ENCODE results near the gene SIVA1.
"Not testable (repeated sequence)": the region's sequence is repeated elsewhere in the genome, so short reads cannot be mapped to it uniquely, and the experiment has no call there.

SIVA1 gene

GRCh38 chr14:104728631-104729030 lies 24.3 kb upstream of the SIVA1 start:
- Histone ChIP-seq H3K9ac (ENCODE audit: low read depth in 1 of 2, low read length in 2 of 2) (no peak overlapping the region), H3K4me1 (ENCODE audit: control insufficient read depth in 2 of 2, insufficient read depth in 2 of 2, low read length in 2 of 2) (peaks cover 23 to 31% of the 10 kb centered on the region in 2 donors), H3K27me3 (ENCODE audit: control insufficient read depth in 2 of 2, insufficient read depth in 2 of 2, low read length in 2 of 2) (no peaks in the 10 kb centered on the region), H3K9me3 (ENCODE audit: control insufficient read depth in 2 of 2, low read length in 2 of 2) (no peaks in the 10 kb centered on the region), H3K4me3 (ENCODE audit: low read length in 2 of 2) (no peak overlapping the region), H3K27ac (ENCODE audit: low read depth in 2 of 2, low read length in 2 of 2) (no peak overlapping the region), H3K36me3 (ENCODE audit: control insufficient read depth in 2 of 2, insufficient read depth in 2 of 2, low read length in 2 of 2) (no peaks in the 10 kb centered on the region)

GRCh38 chr14:104729176-104729834 lies 23.6 kb upstream of the SIVA1 start:
- H3K27me3 ChIP-seq (ENCODE audit: control insufficient read depth in 2 of 2, insufficient read depth in 2 of 2, low read length in 2 of 2); H3K4me3 ChIP-seq (ENCODE audit: low read length in 2 of 2); H3K36me3 ChIP-seq (ENCODE audit: control insufficient read depth in 2 of 2, insufficient read depth in 2 of 2, low read length in 2 of 2); H3K27ac ChIP-seq (ENCODE audit: low read depth in 2 of 2, low read length in 2 of 2); H3K9me3 ChIP-seq (ENCODE audit: control insufficient read depth in 2 of 2, low read length in 2 of 2); H3K9ac ChIP-seq (ENCODE audit: low read depth in 1 of 2, low read length in 2 of 2): not testable (repeated sequence)
- peaks cover 21 to 29% of the 10 kb centered on the region in 2 donors for H3K4me1 ChIP-seq (ENCODE audit: control insufficient read depth in 2 of 2, insufficient read depth in 2 of 2, low read length in 2 of 2)

- Histone ChIP-seq H3K27me3 (ENCODE audit: control insufficient read depth in 2 of 2, insufficient read depth in 2 of 2, low read length in 2 of 2) (no peaks in the 10 kb centered on the region), H3K9me3 (ENCODE audit: control insufficient read depth in 2 of 2, low read length in 2 of 2) (no peaks in the 10 kb centered on the region), H3K36me3 (ENCODE audit: control insufficient read depth in 2 of 2, insufficient read depth in 2 of 2, low read length in 2 of 2) (no peaks in the 10 kb centered on the region), H3K4me1 (ENCODE audit: control insufficient read depth in 2 of 2, insufficient read depth in 2 of 2, low read length in 2 of 2) (peaks cover 18 to 25% of the 10 kb centered on the region in 2 donors), H3K4me3 (ENCODE audit: low read length in 2 of 2) (no peak overlapping the region), H3K9ac (ENCODE audit: low read depth in 1 of 2, low read length in 2 of 2) (no peak overlapping the region), H3K27ac (ENCODE audit: low read depth in 2 of 2, low read length in 2 of 2) (no peak overlapping the region)
Measured at GRCh38 chr14:104729835-104730181, 23.1 kb upstream of the SIVA1 start.

- Histone ChIP-seq H3K4me3 (ENCODE audit: low read length in 2 of 2) (no peak overlapping the region), H3K27ac (ENCODE audit: low read depth in 2 of 2, low read length in 2 of 2) (no peak overlapping the region)
Measured at GRCh38 chr14:104730487-104730886, 22.5 kb upstream of the SIVA1 start.

GRCh38 chr14:104731320-104732294 lies 21.3 kb upstream of the SIVA1 start:
- Histone ChIP-seq H3K27ac (ENCODE audit: low read depth in 2 of 2, low read length in 2 of 2) (peak overlapping the region; percentile 16 to 68), H3K4me3 (ENCODE audit: low read length in 2 of 2) (no peak overlapping the region), H3K9ac (ENCODE audit: low read depth in 1 of 2, low read length in 2 of 2) (peak overlapping the region; percentile 24 to 68)

More at GRCh38 chr14:104730487-104730886, 22.5 kb upstream of the SIVA1 start:
- Histone ChIP-seq H3K9me3 (ENCODE audit: control insufficient read depth in 2 of 2, low read length in 2 of 2) (no peaks in the 10 kb centered on the region), H3K27me3 (ENCODE audit: control insufficient read depth in 2 of 2, insufficient read depth in 2 of 2, low read length in 2 of 2) (no peaks in the 10 kb centered on the region), H3K9ac (ENCODE audit: low read depth in 1 of 2, low read length in 2 of 2) (no peak overlapping the region), H3K36me3 (ENCODE audit: control insufficient read depth in 2 of 2, insufficient read depth in 2 of 2, low read length in 2 of 2) (no peaks in the 10 kb centered on the region), H3K4me1 (ENCODE audit: control insufficient read depth in 2 of 2, insufficient read depth in 2 of 2, low read length in 2 of 2) (peaks cover 16 to 20% of the 10 kb centered on the region in 2 donors)

GRCh38 chr14:104732355-104732804 lies 20.6 kb upstream of the SIVA1 start:
- H3K27me3 ChIP-seq (ENCODE audit: control insufficient read depth in 2 of 2, insufficient read depth in 2 of 2, low read length in 2 of 2): no peaks in the 10 kb centered on the region
- H3K36me3 ChIP-seq (ENCODE audit: control insufficient read depth in 2 of 2, insufficient read depth in 2 of 2, low read length in 2 of 2): no peaks in the 10 kb centered on the region
- H3K27ac ChIP-seq (ENCODE audit: low read depth in 2 of 2, low read length in 2 of 2): peak overlapping the region; percentile 74 to 79
- no peak overlapping the region for H3K4me3 ChIP-seq (ENCODE audit: low read length in 2 of 2)
- peaks cover 20 to 23% of the 10 kb centered on the region in 2 donors for H3K4me1 ChIP-seq (ENCODE audit: control insufficient read depth in 2 of 2, insufficient read depth in 2 of 2, low read length in 2 of 2)
- H3K9ac ChIP-seq (ENCODE audit: low read depth in 1 of 2, low read length in 2 of 2): peak overlapping the region; percentile 47 to 68
- H3K9me3 ChIP-seq (ENCODE audit: control insufficient read depth in 2 of 2, low read length in 2 of 2): no peaks in the 10 kb centered on the region

More at GRCh38 chr14:104731320-104732294, 21.3 kb upstream of the SIVA1 start:
- H3K36me3 ChIP-seq (ENCODE audit: control insufficient read depth in 2 of 2, insufficient read depth in 2 of 2, low read length in 2 of 2): no peaks in the 10 kb centered on the region
- peaks cover 20 to 23% of the 10 kb centered on the region in 2 donors for H3K4me1 ChIP-seq (ENCODE audit: control insufficient read depth in 2 of 2, insufficient read depth in 2 of 2, low read length in 2 of 2)
- no peaks in the 10 kb centered on the region for H3K9me3 ChIP-seq (ENCODE audit: control insufficient read depth in 2 of 2, low read length in 2 of 2)
- H3K27me3 ChIP-seq (ENCODE audit: control insufficient read depth in 2 of 2, insufficient read depth in 2 of 2, low read length in 2 of 2): no peaks in the 10 kb centered on the region

GRCh38 chr14:104732931-104733681 lies 19.8 kb upstream of the SIVA1 start:
- H3K36me3 ChIP-seq (ENCODE audit: control insufficient read depth in 2 of 2, insufficient read depth in 2 of 2, low read length in 2 of 2): no peaks in the 10 kb centered on the region
- H3K4me3 ChIP-seq (ENCODE audit: low read length in 2 of 2): no peak overlapping the region
- peak overlapping the region; percentile 47 to 68 for H3K9ac ChIP-seq (ENCODE audit: low read depth in 1 of 2, low read length in 2 of 2)
- H3K27me3 ChIP-seq (ENCODE audit: control insufficient read depth in 2 of 2, insufficient read depth in 2 of 2, low read length in 2 of 2): no peaks in the 10 kb centered on the region
- no peaks in the 10 kb centered on the region for H3K9me3 ChIP-seq (ENCODE audit: control insufficient read depth in 2 of 2, low read length in 2 of 2)
- H3K4me1 ChIP-seq (ENCODE audit: control insufficient read depth in 2 of 2, insufficient read depth in 2 of 2, low read length in 2 of 2): peaks cover 20 to 23% of the 10 kb centered on the region in 2 donors
- H3K27ac ChIP-seq (ENCODE audit: low read depth in 2 of 2, low read length in 2 of 2): peak overlapping the region; percentile 74 to 79

- Histone ChIP-seq H3K27me3 (ENCODE audit: control insufficient read depth in 2 of 2, insufficient read depth in 2 of 2, low read length in 2 of 2) (no peaks in the 10 kb centered on the region), H3K9me3 (ENCODE audit: control insufficient read depth in 2 of 2, low read length in 2 of 2) (no peaks in the 10 kb centered on the region), H3K4me1 (ENCODE audit: control insufficient read depth in 2 of 2, insufficient read depth in 2 of 2, low read length in 2 of 2) (peaks cover 20 to 23% of the 10 kb centered on the region in 2 donors), H3K36me3 (ENCODE audit: control insufficient read depth in 2 of 2, insufficient read depth in 2 of 2, low read length in 2 of 2) (no peaks in the 10 kb centered on the region), H3K4me3 (ENCODE audit: low read length in 2 of 2) (no peak overlapping the region), H3K9ac (ENCODE audit: low read depth in 1 of 2, low read length in 2 of 2) (no peak overlapping the region), H3K27ac (ENCODE audit: low read depth in 2 of 2, low read length in 2 of 2) (no peak overlapping the region)
Measured at GRCh38 chr14:104734051-104734587, 18.8 kb upstream of the SIVA1 start.

GRCh38 chr14:104734601-104734990 lies 18.4 kb upstream of the SIVA1 start:
- H3K9me3 ChIP-seq (ENCODE audit: control insufficient read depth in 2 of 2, low read length in 2 of 2): no peaks in the 10 kb centered on the region
- no peak overlapping the region for H3K27ac ChIP-seq (ENCODE audit: low read depth in 2 of 2, low read length in 2 of 2)
- H3K27me3 ChIP-seq (ENCODE audit: control insufficient read depth in 2 of 2, insufficient read depth in 2 of 2, low read length in 2 of 2): no peaks in the 10 kb centered on the region
- H3K36me3 ChIP-seq (ENCODE audit: control insufficient read depth in 2 of 2, insufficient read depth in 2 of 2, low read length in 2 of 2): no peaks in the 10 kb centered on the region
- H3K4me1 ChIP-seq (ENCODE audit: control insufficient read depth in 2 of 2, insufficient read depth in 2 of 2, low read length in 2 of 2): peaks cover 20 to 23% of the 10 kb centered on the region in 2 donors
- H3K4me3 ChIP-seq (ENCODE audit: low read length in 2 of 2): no peak overlapping the region
- H3K9ac ChIP-seq (ENCODE audit: low read depth in 1 of 2, low read length in 2 of 2): no peak overlapping the region

Data from mucosa of rectum (tissue), 2 donors.